Measurements from ENCODE around the gene BARX1.

Gene BARX1

DNA sequence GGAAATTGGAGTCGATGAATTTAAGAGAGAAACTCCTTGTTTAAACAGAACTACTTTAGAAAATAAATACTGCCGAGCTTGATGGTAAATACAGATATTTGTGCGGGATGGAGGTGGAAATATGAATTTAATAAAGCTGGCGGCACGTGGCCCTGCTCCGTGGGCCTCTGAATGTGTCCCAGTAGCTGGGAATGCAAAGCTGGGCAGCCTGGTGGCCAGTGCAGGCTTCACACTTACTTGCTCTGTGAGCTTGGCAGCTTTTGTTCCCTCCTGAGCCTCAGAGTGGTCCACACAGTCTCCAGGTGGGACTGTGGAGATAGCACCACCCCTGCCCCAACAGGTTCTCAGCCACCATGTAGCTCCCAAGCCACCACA lies 45.9 kb downstream of the BARX1 start:
- TF ChIP-seq ZC3H10 (CRISPR knock-in tag; IDR thresholded peaks at IDR 0.05) (no peak), ISL1 (CRISPR knock-in tag; IDR thresholded peaks at IDR 0.05) (no peak), GLIS3 (CRISPR knock-in tag; IDR thresholded peaks at IDR 0.05) (no peak), TCF4 (CRISPR knock-in tag; IDR thresholded peaks at IDR 0.05; ENCODE audit: borderline replicate concordance) (no peak)
- TF ChIP-seq, protein P1, sequence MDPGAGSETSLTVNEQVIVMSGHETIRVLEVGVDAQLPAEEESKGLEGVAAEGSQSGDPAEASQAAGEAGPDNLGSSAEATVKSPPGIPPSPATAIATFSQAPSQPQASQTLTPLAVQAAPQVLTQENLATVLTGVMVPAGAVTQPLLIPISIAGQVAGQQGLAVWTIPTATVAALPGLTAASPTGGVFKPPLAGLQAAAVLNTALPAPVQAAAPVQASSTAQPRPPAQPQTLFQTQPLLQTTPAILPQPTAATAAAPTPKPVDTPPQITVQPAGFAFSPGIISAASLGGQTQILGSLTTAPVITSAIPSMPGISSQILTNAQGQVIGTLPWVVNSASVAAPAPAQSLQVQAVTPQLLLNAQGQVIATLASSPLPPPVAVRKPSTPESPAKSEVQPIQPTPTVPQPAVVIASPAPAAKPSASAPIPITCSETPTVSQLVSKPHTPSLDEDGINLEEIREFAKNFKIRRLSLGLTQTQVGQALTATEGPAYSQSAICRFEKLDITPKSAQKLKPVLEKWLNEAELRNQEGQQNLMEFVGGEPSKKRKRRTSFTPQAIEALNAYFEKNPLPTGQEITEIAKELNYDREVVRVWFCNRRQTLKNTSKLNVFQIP (CRISPR knock-in tag; IDR thresholded peaks at IDR 0.05; ENCODE audit: borderline replicate concordance, low read depth) = no peak
- no peak for ATAC-seq

DNA sequence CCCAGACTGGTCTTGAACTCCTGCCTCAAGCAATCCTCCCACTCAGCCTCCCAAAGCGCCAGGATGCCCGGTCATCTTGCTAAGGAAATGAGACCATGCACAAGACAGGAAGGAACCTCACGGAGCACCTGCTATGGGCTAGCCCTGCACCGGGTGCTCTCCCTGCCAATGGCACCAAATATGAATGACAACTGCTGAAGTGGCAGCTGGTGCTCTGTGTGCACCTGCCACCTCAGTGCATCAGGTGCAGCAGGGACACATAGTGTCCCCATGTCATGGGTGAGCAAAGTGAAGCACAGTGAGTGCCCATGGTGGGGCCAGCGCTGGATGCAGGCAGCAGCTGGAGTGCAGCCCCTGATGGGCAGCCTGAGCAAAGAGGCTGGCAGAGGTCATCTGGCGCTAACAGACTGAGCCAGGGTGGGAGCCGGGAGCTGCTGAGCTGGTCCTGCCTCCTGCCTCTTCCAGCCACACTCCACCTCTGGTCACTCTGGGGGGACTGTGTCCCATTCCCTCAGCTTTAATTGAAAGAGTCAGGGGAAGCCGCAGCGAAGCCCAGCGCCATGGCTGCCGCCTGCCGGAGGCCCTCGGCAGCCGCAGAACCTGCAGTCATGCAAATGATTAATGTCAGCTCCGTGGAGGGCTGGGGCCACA lies 46.4 kb downstream of the BARX1 start:
- no peak for ATAC-seq

DNA sequence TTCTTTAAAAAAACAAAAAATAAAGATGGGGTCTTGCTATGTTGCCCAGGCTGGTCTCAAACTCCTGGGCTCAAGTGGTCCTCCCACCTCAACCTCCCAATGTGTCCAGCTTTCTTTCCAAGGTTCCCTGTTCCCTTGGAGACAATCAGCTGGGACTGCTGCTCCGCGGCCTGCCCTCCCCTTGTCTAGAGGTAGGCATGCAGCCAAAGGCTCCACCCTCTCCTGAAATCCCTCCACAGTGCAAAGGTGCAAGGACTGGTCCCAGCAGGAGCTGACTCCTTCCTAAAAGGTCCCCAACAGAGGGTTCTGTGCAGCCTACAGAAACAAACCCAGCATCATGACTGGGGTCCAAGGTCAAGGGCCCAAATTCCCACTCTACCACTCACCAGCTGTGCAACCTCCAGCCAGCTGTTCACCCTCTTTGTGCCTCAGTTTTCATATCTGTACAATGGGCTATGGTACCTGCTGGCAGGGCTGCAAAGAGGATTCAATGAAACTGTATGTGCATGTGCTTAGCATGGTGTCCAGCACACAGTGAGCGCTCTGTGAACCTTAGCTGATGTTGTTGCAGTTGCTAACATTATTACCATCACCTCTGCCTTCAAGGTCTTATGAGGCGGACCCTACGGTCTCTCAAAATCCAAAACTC lies 47.5 kb downstream of the BARX1 start:
- TF ChIP-seq BACH2 (CRISPR knock-in tag; IDR thresholded peaks at IDR 0.05; ENCODE audit: borderline replicate concordance) (no peak), ZFP3 (CRISPR knock-in tag; IDR thresholded peaks at IDR 0.05) (no peak), PPARA (CRISPR knock-in tag; IDR thresholded peaks at IDR 0.05; ENCODE audit: borderline replicate concordance) (no peak)
- no peak for ATAC-seq

More for the DNA sequence above, 46.4 kb downstream of the BARX1 start:
- TF ChIP-seq ZNF565 (CRISPR knock-in tag; conservative IDR thresholded peaks at IDR 0.05; ENCODE audit: low read depth) = no peak
- TF ChIP-seq ISL1 (CRISPR knock-in tag; IDR thresholded peaks at IDR 0.05) = no peak
- no peak for TF ChIP-seq ARNTL (CRISPR knock-in tag; IDR thresholded peaks at IDR 0.05; ENCODE audit: borderline replicate concordance, low read depth)
- no peak for TF ChIP-seq ESRRG (CRISPR knock-in tag; IDR thresholded peaks at IDR 0.05)
- no peak for TF ChIP-seq ZNF8 (CRISPR knock-in tag; IDR thresholded peaks at IDR 0.05)
- no peak for TF ChIP-seq TOX (CRISPR knock-in tag; IDR thresholded peaks at IDR 0.05; ENCODE audit: borderline replicate concordance)
- no peak for TF ChIP-seq SNAI2 (CRISPR knock-in tag; IDR thresholded peaks at IDR 0.05)
- TF ChIP-seq CSDC2 (CRISPR knock-in tag; IDR thresholded peaks at IDR 0.05) = no peak
- no peak for TF ChIP-seq RARB (CRISPR knock-in tag; IDR thresholded peaks at IDR 0.05)
- TF ChIP-seq BACH2 (CRISPR knock-in tag; IDR thresholded peaks at IDR 0.05; ENCODE audit: borderline replicate concordance) = no peak
- TF ChIP-seq PPARA (CRISPR knock-in tag; IDR thresholded peaks at IDR 0.05; ENCODE audit: borderline replicate concordance) = no peak
- no peak for TF ChIP-seq OSR1 (CRISPR knock-in tag; IDR thresholded peaks at IDR 0.05)
- TF ChIP-seq ZFP3 (CRISPR knock-in tag; IDR thresholded peaks at IDR 0.05) = no peak
- TF ChIP-seq, protein P2, sequence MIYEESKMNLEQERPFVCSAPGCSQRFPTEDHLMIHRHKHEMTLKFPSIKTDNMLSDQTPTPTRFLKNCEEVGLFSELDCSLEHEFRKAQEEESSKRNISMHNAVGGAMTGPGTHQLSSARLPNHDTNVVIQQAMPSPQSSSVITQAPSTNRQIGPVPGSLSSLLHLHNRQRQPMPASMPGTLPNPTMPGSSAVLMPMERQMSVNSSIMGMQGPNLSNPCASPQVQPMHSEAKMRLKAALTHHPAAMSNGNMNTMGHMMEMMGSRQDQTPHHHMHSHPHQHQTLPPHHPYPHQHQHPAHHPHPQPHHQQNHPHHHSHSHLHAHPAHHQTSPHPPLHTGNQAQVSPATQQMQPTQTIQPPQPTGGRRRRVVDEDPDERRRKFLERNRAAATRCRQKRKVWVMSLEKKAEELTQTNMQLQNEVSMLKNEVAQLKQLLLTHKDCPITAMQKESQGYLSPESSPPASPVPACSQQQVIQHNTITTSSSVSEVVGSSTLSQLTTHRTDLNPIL (CRISPR knock-in tag; IDR thresholded peaks at IDR 0.05; ENCODE audit: low read depth) = no peak
- TF ChIP-seq GLIS3 (CRISPR knock-in tag; IDR thresholded peaks at IDR 0.05) = no peak
- TF ChIP-seq, protein P3, sequence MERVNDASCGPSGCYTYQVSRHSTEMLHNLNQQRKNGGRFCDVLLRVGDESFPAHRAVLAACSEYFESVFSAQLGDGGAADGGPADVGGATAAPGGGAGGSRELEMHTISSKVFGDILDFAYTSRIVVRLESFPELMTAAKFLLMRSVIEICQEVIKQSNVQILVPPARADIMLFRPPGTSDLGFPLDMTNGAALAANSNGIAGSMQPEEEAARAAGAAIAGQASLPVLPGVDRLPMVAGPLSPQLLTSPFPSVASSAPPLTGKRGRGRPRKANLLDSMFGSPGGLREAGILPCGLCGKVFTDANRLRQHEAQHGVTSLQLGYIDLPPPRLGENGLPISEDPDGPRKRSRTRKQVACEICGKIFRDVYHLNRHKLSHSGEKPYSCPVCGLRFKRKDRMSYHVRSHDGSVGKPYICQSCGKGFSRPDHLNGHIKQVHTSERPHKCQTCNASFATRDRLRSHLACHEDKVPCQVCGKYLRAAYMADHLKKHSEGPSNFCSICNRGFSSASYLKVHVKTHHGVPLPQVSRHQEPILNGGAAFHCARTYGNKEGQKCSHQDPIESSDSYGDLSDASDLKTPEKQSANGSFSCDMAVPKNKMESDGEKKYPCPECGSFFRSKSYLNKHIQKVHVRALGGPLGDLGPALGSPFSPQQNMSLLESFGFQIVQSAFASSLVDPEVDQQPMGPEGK (CRISPR knock-in tag; IDR thresholded peaks at IDR 0.05; ENCODE audit: borderline replicate concordance) = no peak

DNA sequence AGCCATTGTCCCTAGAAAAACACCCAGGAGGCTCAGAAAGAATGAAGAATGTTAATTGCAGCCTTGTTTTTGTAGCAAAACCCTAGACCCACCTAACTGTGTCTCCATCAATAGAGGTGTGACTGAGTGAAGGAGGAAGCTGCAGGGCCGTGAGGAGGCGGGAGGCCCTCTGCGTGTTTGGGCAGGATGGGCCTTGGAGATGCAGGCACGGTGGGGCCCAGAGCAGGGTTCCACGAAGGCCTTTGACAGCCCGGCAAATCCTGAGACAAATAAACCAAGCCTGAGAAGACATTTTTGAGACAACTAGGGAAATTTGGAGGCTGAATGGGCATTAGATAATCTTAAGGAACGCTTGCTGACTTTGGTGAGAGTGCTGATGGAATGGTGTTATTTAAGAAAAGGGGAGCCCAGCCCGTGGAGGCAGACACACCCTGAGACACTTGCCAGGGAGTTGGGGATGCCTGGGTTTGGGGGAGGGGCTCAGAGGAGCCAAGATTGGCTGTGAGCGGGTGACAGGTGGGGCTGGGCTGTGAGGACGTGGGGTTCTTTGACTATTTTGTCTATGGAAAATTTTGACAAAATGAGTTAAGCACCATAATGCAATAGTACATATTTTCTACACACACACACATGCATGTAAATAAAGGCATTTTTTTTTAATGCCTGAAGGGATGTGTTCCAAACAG lies 48.8 kb downstream of the BARX1 start:
- no peak for ATAC-seq

More for the DNA sequence above, 48.8 kb downstream of the BARX1 start:
- TF ChIP-seq, protein P2 (CRISPR knock-in tag; IDR thresholded peaks at IDR 0.05; ENCODE audit: low read depth) = no peak
- TF ChIP-seq, protein P4, sequence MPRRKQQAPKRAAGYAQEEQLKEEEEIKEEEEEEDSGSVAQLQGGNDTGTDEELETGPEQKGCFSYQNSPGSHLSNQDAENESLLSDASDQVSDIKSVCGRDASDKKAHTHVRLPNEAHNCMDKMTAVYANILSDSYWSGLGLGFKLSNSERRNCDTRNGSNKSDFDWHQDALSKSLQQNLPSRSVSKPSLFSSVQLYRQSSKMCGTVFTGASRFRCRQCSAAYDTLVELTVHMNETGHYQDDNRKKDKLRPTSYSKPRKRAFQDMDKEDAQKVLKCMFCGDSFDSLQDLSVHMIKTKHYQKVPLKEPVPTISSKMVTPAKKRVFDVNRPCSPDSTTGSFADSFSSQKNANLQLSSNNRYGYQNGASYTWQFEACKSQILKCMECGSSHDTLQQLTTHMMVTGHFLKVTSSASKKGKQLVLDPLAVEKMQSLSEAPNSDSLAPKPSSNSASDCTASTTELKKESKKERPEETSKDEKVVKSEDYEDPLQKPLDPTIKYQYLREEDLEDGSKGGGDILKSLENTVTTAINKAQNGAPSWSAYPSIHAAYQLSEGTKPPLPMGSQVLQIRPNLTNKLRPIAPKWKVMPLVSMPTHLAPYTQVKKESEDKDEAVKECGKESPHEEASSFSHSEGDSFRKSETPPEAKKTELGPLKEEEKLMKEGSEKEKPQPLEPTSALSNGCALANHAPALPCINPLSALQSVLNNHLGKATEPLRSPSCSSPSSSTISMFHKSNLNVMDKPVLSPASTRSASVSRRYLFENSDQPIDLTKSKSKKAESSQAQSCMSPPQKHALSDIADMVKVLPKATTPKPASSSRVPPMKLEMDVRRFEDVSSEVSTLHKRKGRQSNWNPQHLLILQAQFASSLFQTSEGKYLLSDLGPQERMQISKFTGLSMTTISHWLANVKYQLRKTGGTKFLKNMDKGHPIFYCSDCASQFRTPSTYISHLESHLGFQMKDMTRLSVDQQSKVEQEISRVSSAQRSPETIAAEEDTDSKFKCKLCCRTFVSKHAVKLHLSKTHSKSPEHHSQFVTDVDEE (CRISPR knock-in tag; IDR thresholded peaks at IDR 0.05) = no peak
- no peak for TF ChIP-seq CSDC2 (CRISPR knock-in tag; IDR thresholded peaks at IDR 0.05)
